GM18907 (cell line): Measurements from ENCODE around the gene RIPOR2.

Experiments used
- ATAC-seq: cut with Tn5 transposase; IDR thresholded peaks from one replicate; pipeline ENCODE4 v1.9.1; 2021; ENCODE audit warnings: mild to moderate bottlenecking, moderate library complexity; ENCODE audit not compliant: unreplicated experiment

The RIPOR2 gene

DNA sequence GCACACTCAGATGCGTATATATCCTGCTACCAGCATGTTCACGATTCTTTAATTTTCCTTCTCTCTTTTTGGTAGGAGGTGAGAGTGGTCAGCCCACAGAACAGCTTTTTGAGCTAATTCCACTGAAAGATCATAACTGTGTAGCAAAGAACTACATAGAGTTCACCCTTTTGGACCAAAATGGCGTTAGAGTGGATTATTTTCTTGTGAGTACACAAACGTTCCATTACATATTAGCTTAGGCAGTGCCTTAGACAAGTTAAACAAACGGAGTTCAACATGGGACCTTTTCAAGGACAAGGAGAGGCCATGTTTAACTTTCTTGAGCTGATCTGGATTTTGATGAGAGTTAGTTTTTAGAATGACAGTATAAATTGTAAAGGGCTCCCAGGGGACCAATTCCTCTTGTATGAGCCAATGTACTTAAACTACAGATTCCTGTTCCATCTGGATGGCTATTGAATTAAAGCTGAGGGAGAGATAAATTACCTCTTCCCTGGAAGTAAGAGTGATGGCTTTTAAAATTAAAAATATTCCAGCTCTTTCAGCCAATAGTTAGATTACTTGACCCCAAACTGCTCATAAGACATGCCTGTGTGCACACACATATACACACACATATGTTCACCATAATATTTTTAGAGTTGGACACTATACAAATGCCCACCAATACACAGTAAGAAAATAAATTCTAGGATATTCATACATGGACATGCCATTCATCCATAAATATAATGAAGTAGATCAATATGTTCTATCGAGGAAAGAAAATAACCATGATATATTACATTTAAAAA is 111.4 kb downstream of the RIPOR2 start:
- ATAC-seq, result no peak

GRCh38 chr6:24823185-24823584 is 112.6 kb downstream of the RIPOR2 start:
- no peak for ATAC-seq

- ATAC-seq, result no peak
These were observed 113.1 kb downstream of the RIPOR2 start for GRCh38 chr6:24822696-24823095.

GRCh38 chr6:24821860-24822444 is 113.8 kb downstream of the RIPOR2 start:
- no peak for ATAC-seq

DNA sequence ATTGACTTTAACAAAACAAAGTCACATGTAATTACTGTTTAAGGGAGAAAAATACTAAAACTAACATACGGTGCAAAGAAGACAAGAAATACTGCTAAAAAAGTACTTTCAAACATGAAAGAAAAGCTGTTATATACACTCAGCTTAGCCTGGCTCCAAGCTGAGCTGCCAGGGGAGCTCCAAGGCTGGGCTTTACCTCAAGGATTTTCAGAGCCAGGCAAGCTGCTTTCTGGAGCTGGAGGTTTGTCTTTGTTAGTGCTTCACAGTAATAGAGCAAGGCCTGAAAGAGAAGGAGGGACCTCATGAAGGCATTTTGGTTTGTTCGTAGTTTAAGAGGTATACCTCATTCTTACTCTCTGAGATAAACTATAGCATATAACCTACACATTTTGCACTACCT is 117.4 kb downstream of the RIPOR2 start:
- ATAC-seq, result no peak

DNA sequence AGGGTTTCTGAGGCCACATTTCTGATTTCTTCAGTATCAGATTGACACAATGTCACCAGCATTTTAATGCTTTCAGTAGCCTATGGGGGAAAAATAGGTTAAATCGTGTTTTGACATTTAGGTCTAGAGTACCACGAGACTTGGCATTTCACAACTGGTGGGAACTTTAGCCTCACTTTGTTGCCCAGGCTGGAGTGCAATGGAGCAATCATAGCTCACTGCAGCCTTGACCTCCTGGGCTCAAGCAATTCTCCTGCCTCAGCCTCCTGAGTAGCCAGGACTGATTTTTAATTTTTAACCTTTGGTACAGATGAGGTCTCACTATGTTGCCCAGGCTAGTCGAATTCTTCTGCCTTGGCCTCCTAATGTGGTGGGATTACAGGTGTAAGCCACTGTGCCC is 126.0 kb downstream of the RIPOR2 start:
- no peak for ATAC-seq

DNA sequence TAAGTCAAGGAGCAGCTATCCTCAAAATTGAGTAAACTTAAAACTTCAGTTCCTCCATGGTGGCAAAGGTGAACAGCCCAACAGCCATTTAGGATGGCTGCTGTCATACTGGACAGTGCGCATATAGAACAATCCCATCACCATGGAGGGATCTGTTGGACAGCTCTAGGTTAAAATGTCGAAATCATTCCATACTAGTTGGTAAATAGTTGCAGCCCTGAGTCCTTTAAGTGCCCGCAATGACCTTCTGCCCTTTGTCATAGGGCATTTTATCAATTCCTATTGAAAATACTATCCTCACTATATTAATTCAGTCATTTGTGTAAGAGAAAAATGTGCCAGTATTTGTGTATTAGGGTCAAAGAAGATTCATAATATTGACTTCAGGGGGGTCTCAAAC is 128.2 kb downstream of the RIPOR2 start:
- ATAC-seq, result no peak

GRCh38 chr6:24802271-24803059 is 133.3 kb downstream of the RIPOR2 start:
- ATAC-seq, result no peak

- no peak for ATAC-seq
These were observed 136.2 kb downstream of the RIPOR2 start for GRCh38 chr6:24799541-24799915.

DNA sequence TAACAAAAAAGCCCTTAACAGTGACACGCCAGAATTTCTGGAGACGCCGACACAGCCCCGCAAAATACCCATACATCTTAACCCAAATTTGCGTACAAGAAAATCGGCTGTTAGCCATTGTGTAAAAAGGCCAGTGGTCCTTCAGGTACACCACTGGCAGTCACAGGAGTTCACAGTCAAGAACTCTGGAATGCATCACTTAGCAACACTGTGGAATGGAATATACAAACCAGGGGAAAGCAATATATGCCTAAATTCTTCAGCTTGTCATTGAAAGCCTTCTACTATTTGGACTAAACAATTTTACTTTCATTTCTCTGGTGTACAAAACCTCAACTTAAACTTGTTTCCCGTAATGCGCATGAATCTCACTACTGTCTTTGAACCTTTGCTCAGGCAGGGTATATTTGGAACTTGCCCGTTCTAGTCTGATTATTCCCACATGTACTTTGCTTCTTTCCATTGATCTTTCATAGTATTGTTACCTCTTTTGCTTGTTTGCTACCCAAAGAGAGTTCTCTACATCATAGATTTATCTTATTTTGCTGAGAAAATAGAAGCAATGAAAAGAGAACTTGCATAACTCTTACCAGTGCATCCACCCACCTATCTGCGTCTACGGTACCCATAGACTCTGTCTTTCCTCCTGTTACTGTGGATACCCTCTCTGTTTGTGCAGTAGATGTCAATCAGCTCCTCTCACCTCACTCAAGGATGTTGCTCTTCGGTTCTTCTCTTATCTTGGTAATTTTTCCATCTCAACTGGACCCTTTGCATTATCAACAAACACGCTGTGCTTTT is 136.8 kb downstream of the RIPOR2 start, which contains the start of gene ARMH2:
Gene ARMH2, minus strand, starts transcription at position 178 of the 801 bp plus-strand sequence. Its CDS starts 60 bp downstream, at position 118.
- no peak for ATAC-seq

- no peak for ATAC-seq
These were observed 138.1 kb downstream of the RIPOR2 start for GRCh38 chr6:24797596-24798216.

- no peak for ATAC-seq
These were observed 139.0 kb downstream of the RIPOR2 start for GRCh38 chr6:24796616-24797290.

DNA sequence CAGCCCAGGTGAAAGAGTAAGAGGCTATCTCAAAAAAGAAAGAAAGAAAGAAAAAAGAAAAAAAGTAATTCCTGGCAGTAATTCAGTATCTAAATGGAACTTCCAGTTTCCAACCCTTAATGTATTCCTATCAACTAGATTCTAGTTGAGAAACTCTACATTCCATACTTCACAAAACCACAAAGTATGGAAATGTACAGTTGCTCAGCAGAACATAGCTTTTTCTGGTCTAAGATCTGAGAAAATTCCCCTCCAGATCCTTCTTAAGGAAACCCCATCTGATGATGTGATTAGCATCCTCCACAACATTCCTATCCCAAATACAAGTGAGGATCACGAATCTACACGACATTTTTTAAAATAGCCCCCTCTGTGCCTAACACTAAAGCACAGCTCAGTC is 140.7 kb downstream of the RIPOR2 start:
- no peak for ATAC-seq

- no peak for ATAC-seq
These were observed 147.6 kb downstream of the RIPOR2 start for GRCh38 chr6:24788031-24788665.

DNA sequence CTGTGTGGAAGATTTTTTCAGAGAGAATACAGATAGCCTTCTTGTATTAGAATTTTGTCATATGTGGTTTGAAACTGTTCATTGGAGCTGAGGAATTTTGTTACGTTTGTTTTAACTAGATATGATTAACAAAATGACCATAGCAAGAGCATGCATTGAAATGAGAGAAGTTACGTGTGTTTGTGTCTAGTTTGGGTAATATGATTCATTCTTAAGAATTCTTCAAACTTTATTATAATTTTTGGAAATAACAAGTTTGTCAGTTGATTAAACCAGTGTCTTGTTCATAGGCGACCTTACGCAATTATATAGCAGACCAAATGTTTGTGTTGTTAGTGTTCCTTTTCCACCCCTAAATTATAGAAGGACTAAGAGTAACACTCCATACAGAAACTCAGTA is 155.6 kb downstream of the RIPOR2 start:
- ATAC-seq, result no peak

GRCh38 chr6:24779416-24780016 is 156.2 kb downstream of the RIPOR2 start:
- ATAC-seq, result no peak

- ATAC-seq, result no peak
These were observed 156.9 kb downstream of the RIPOR2 start for GRCh38 chr6:24778878-24779277.

DNA sequence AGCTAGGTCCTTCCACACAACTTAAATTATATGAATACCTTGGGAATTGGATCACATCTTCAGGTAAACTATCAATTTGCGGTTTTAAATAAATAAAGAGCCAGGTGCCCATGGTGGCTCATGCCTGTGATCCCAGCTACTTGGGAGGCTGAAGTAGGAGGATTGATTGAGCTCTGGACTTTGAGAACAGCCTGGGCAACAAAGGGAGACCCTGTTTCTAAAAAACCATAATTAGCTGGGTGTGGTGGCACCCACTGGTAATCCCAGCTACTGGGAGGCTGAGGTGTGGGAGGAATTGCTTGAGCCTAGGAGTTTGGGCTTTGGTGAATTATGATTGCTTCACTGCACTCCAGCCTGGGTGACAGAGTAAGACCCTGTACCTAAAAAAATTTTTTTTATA is 157.6 kb downstream of the RIPOR2 start:
- no peak for ATAC-seq

DNA sequence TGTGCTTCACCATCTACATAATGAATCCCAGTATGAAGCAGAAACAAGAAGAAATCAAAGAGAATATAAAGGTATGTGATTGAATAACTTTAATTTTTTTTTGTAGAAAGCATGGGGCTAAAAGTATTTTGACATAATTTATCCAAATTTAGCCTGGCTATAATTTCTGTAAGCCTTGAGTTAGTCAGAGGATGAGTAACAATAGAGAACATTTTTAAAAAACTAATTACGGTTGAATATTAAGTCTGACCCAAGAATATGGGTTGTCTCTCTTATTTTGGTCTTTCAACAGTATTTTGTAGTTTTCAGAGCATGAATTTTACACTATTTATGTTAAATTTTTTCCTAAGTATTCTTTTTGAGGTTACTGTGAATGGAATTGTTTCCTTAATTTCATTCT is 158.5 kb downstream of the RIPOR2 start:
- no peak for ATAC-seq
